PFSK-1 (cell line): ENCODE measurements around the gene CDA.

ENCODE experiments used
- FOXP2 ChIP-seq: optimal IDR thresholded peaks from 2 replicates; pipeline ENCODE3; 2011; ENCODE audit warnings: borderline replicate concordance, control low read depth, inconsistent platforms; ENCODE audit not compliant: insufficient read depth; ENCODE audit errors: extremely low read length, extremely low read depth
- POLR2AphosphoS5 ChIP-seq: IDR thresholded peaks from 2 replicates; pipeline ENCODE4 v1.6.1; 2012; ENCODE audit warnings: low read depth, mild to moderate bottlenecking, control low read depth, low read length, moderate library complexity
- REST ChIP-seq, 2 experiments: IDR thresholded peaks; 2 replicates each; pipeline versions ENCODE4 v1.6.1 to v1.8.0; 2011 to 2012; ENCODE audit warnings: low read depth in 2 of 2, low read length in 2 of 2, control low read depth in 1 of 2, inconsistent platforms in 1 of 2, mild to moderate bottlenecking in 1 of 2, moderate library complexity in 1 of 2; ENCODE audit not compliant: insufficient read depth in 1 of 2
- SIN3A ChIP-seq: IDR thresholded peaks from 2 replicates; pipeline ENCODE4 v1.6.1; 2012; ENCODE audit warnings: mild to moderate bottlenecking, low read length, moderate library complexity, borderline replicate concordance; ENCODE audit not compliant: insufficient read depth
- TAF1 ChIP-seq: IDR thresholded peaks from 2 replicates; pipeline ENCODE4 v1.6.1; 2012; ENCODE audit warnings: low read length, control low read depth, borderline replicate concordance; ENCODE audit not compliant: insufficient read depth

- TF ChIP-seq POLR2AphosphoS5 (no peak), SIN3A (no peak), TAF1 (no peak), FOXP2 (no peak), REST (IDR thresholded peaks at IDR 0.05; ENCODE audit: insufficient read depth in 1 of 2, low read depth in 2 of 2, low read length in 2 of 2) (no peak)
Measured at GRCh38 chr1:20636785-20637347, 48.0 kb downstream of the CDA start.
